ENCODE data around the gene ISL2. TPM values are rescaled to one million over a fixed set of nuclear protein-coding genes. Genes with fewer than 3 reads are reported as not detected.
A peak's percentile ranks its signal among the peaks of the same experiment; 100 is the strongest.
"Not testable (repeated sequence)": the region's sequence is repeated elsewhere in the genome, so short reads cannot be mapped to it uniquely, and the experiment has no call there.

ISL2 gene
- polyA plus RNA-seq = 1 to 10 TPM in 1 of 3 donors, under 1 TPM in 2; 0.07 to 1.7 (median 0.18) TPM

DNA sequence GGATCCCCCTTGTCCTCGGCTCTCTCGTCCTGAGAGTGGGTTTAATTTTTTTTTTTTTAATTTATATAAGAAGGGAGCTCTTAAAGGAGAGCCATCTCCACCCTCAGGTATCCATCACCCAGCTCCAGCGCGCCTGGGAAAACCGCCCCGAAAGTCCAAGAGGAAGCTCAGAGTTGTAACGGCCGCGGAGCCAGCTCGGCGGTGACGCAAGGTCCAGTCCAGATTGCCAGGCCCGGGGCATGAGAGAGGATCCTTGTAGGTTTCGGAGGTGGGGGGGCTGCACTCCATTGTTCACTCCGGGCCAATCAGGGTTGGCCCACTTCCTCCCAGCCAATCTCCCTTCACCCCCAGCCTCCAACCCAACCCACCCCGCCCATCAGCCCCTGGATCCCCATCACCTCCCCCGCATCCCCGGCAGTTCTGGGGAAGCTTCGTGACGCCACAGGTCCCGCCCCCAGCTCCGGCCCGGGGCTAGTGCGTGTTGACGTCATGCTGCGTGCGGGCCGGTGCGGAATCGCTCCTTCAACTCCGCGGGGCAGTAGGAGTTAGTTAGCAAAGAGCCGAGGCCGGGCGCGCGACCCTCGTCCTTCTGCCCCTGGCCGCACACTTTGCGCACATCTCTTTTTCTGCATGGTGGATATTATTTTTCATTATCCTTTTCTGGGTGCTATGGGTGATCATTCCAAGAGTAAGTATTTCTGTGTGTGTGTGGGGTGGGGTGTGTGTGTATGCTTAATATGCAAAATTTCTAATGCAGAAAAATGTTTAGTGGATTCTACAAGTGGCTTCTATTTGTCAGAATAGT, at the start of gene ISL2:
ISL2 (plus strand) TSS at position 520 of the 805 bp plus-strand sequence; CDS start at position 631, 111 bp downstream.
- no peak within 1 kb of the TSS for H3K27ac ChIP-seq (ENCODE audit: low read depth, low read length)
- WGBS, 3 donors = 2 to 9% (median 3%) methylated on average over 34 to 40 of the region's 40 CpGs

DNA sequence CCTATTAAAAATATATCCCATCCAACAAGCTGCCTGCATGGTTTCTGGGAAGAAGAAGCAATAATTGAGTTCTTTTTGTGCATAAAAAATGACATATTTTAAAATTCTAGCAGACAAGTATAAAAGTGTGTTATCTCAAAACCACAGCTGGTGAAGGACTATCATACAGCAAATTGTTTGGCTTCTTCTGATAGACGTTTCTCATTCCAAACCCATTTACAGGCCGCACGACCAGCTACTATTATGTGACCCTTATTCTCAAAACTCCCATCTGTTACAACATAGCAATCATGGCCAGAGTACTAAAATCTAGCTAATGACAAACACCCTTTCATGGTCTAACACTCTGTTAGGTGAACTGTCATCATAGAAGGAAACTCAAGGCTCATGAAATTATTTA, 47.0 kb upstream of the ISL2 start:
- no peak overlapping the region for H3K27ac ChIP-seq (ENCODE audit: low read depth, low read length)
- WGBS, 3 donors = 65 to 78% (median 66%) methylated on average over 3 of the region's 3 CpGs

DNA sequence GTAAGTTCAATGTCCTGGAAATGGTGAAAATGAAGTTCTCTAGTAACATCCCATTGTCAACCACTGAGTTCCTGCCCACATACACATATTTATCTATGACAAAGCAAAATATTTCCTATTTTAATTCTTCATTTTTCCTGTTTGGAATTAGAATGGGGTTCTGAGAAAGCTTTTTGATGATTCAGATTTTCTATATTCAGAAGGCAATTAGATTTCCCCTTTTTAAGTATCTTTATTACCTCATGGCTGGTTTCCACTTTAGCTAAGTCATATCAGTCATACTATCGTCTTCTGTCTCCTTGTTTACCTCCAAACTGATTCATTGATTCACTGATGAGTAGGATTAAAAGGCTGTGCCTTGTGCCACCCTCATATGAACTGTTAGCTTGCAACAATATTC, 43.2 kb upstream of the ISL2 start:
- H3K27ac ChIP-seq (ENCODE audit: low read depth, low read length) = no peak overlapping the region
- WGBS, 3 donors = 21 to 32% (median 28%) methylated on average over 1 of the region's 1 CpG

DNA sequence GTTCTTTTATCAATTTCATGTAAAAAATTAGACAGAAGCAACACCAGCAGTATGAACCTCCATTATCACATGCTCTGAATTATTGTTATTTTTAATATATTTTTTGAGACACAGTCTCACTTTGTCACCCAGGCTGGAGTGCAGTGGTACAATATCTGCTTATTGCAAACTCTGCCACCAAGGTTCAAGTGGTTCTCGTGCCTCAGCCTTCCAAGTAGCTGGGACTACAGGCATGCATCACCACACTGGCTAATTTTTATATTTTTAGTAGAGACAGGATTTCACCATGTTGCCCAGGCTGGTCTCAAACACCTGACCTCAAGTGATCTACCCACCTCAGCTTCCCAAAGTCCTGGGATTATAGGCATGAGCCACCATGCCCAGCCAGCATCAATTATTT, 42.1 kb upstream of the ISL2 start:
- H3K27ac ChIP-seq (ENCODE audit: low read depth, low read length) = not testable (repeated sequence)
- WGBS, 3 donors = 95 to 98% (median 96%) methylated on average over 1 of the region's 1 CpG

DNA sequence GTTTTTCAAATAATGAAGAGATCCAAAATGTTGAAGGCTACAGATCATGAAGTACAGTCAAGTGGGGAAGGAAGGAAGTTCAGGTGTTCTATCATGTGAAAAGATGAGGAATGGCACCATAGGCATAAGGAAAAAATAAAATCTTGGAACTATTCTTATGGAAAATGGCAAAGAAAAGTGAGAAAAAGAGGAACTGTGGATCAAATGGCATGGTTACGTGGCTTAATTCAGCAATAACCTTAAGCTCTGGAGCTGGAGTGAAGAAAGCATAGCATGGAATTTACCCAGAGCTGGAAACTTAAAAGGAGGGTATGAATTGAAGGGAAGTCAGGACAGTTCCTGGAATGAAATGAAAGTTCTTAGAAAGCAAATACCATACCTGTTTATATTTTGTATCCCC, 39.7 kb upstream of the ISL2 start:
- 77 to 97% (median 89%) methylated on average over 1 of the region's 1 CpG for WGBS, 3 donors
- H3K27ac ChIP-seq (ENCODE audit: low read depth, low read length) = no peak overlapping the region

DNA sequence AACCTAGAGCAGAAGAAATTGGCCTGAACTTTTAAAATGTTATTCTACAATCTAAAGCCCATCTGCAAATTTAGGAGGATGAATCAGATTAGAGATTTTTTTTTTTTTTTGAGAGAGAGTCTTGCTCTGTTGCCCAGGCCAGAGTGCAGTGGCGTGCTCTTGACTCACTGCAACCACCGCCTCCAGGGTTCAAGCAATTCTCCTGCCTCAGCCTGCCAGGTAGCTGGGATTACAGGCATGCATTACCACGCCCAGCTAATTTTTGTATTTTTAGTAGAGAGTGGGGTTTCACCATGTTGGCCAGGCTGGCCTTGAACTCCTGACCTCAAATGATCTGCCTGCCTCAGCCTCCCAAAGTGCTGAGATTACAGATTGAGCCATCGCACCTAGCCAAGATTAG, 38.6 kb upstream of the ISL2 start:
- H3K27ac ChIP-seq (ENCODE audit: low read depth, low read length) = not testable (repeated sequence)
- WGBS, 3 donors = 96 to 98% (median 97%) methylated on average over 4 of the region's 4 CpGs

DNA sequence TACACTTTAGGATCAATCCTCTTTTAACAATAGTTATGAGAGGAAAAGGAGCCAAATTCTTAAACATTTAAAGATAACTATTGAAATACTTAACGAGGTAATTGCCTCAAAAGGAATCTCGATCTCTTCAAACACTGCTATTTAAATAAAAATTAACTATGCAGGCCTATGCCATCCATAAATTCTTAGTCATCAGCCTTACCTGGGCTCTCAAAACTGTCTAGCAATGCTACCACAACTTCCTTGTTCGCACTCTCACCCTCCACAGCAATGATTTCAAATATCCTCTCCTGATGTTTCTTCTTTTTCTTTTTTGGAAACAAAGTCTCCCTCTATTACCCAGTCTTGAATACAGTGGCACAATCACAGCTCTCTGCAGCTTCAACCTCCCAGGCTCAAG, 37.6 kb upstream of the ISL2 start:
- no peak overlapping the region for H3K27ac ChIP-seq (ENCODE audit: low read depth, low read length)
- 64 to 79% (median 71%) methylated on average over 3 of the region's 3 CpGs for WGBS, 3 donors

DNA sequence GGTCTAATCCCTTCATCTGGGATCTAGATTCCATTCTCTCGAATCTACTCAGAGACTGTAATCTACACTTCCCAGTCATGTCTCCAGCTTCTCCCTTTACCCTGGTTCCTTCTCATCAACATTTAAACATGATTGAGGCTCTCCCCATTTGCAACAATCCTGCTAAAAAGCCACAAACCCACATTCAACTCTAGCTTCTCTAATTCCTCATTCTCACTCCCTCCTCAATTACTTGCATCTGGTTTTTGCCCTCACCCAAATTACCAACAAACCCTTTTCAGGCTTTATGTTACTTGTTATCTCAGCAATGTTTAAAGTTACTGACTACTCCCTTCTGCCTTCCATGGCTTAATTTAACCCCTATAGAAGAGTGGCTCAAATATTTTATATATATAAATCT, 36.8 kb upstream of the ISL2 start:
- WGBS, 3 donors = 55 to 89% (median 72%) methylated on average over 1 of the region's 1 CpG
- no peak overlapping the region for H3K27ac ChIP-seq (ENCODE audit: low read depth, low read length)

DNA sequence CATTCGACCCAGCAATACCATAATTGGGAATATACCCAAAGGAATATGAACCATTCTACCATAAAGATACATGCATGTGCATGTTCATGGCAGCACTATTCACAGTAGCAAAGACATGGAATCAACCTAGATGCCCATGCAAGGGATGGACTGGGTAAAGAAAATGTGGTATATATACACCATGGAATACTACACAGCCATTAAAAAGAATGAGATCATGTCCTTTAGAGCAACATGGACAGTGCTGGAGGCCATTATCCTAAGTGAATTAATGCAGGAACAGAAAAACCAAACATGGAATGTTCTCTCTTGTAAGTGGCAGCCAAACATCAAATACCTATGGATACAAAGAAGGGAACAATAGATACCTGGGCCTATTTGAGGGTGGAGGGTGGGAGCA, 32.7 kb upstream of the ISL2 start:
- no peak overlapping the region for H3K27ac ChIP-seq (ENCODE audit: low read depth, low read length)
- WGBS, 3 donors = 80 to 98% (median 87%) methylated on average over 1 of the region's 1 CpG

DNA sequence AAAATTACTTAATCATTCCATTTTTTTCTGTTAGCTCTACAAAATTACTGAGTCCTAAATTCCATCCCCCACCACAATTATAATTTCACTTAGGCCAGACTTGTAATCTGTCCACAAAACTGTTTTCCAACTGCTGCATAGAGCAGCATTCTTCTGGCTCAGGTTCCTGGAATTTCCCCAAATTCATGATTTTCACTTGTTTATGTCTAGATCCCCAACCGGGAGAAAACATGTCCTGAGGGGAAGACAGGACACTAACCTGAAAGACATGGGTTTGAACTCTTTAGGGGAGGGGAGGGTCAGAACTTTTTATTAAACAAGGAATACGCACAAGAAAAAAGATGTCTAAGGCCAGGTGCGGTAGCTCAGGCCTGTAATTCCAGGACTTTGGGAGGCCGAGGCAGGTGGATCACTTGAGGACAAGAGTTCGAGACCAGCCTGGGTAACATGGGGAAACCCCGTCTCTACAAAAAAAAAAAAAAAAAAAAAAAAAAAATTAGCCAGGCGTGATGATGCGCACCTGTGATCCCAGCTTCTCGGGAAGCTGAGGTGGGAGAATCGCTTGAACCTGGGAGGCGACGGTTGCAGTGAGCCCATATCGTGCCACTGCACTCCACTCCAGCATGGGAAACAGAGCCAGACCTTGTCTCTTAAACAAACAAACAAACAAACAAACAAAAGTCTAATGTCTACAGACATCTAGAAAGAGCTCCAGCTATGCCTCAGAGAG, 26.8 kb upstream of the ISL2 start:
- no peak overlapping the region for H3K27ac ChIP-seq (ENCODE audit: low read depth, low read length)
- WGBS, 3 donors = 72 to 86% (median 85%) methylated on average over 13 of the region's 13 CpGs

DNA sequence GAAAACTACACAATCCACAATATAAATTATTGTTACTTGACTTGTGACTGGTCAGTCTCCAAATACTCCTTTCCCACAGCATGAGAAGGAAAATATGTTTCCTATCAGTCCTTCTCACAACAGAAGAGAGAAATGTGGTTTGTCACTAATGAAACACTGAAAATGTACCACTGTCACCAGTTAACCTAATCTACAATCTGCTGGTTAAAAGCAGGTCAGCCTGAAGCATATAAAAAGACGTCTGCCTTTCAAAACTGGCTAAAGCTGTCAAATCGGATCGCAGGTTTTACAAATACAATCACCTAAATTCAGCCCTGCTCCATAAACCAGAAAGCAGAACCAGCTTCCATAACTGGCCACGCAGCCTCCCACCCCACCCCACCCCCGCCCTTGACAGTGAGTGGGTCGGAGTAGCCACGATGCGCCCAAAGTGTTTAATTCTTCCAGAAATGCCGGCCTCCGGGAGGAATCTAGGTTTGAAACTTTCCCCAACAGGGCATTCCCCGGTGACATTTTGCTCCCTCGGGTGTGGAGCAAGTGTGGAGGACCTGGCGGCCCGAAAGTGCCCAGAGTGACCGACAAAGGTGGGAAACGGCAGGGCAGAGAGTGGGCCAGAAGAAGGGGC, 26.0 kb upstream of the ISL2 start:
- peak overlapping the region; percentile 9 for H3K27ac ChIP-seq (ENCODE audit: low read depth, low read length)
- 0 to 2% (median 1%) methylated on average over 16 of the region's 16 CpGs for WGBS, 3 donors

DNA sequence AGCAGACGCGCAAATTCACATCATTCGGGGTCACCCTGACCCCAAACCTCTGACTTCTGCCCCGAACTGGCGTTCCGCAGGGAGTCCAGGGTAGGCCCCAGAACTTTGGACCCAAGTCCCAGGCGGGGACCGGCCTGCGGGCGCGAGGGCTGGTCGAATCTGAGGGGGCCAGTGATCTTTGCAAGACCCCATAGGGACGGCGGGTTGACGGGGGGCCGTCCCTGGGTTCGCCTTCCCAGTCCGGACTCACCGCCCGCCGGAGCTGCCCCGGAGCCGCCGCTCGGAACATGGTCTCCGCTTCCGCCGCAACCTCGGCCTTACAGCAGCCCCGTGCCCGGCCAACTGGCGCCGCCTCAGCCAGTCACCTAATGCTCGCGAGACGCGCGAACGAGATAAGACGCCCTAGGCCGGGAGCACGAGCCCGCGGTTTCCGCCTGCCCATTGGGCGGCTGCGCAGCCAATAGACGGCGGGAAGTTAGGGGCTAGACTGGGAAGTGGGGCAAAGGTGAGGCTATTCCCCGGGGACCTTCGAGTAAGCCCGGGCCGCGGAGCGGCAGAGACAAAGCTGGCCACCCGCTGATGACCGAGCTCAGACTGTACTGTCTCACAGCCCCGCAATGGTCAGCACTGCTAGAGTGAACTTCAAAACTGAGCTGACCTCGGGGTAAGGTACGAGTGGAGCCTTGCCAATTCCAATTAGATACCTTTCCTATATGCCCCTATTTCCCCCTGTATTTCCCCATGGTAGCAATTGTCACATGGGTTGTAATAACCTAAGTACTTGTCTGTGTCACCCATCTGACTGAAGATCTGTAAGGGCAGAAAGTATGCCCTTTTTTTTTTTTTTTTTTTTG, 25.2 kb upstream of the ISL2 start, which contains the start of gene ETFA:
ETFA (minus strand) TSS at position 370 of the 854 bp plus-strand sequence; CDS start at position 289, 81 bp downstream.
- H3K27ac ChIP-seq (ENCODE audit: low read depth, low read length) = peak within 1 kb of the TSS; percentile 9
- 0 to 1% (median 1%) methylated on average over 60 of the region's 60 CpGs for WGBS, 3 donors

DNA sequence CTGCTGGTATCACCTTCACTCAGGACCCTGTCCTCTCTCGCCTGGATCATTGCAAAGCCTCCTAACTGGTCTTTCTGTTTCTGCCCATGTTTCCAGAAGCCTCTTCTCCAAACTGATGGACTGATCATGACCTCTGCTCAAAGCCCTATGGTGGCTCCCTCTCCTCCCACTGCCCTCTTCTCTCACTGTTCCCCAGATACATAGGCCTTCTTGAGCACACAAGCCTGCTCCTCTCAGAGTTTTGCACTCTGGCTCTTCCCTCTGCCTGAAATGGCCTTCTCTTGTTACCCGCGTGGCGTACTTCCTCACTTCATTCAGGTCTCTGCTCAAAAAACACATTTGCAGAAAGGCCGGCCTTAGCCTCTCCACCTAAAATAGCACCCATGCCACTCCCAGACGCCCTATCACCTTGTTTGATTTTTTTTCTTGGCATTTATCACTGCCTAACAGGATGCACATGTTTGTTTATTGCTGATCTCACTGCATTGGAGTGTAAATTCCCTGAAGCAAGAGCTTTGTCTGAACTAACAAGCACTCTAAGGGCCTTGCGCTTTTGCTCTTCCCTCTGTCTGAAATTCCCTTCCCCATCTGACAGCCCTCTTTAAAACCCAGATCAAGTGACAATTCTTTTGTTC, 23.9 kb upstream of the ISL2 start:
- 68 to 81% (median 73%) methylated on average over 7 of the region's 7 CpGs for WGBS, 3 donors
- no peak overlapping the region for H3K27ac ChIP-seq (ENCODE audit: low read depth, low read length)

DNA sequence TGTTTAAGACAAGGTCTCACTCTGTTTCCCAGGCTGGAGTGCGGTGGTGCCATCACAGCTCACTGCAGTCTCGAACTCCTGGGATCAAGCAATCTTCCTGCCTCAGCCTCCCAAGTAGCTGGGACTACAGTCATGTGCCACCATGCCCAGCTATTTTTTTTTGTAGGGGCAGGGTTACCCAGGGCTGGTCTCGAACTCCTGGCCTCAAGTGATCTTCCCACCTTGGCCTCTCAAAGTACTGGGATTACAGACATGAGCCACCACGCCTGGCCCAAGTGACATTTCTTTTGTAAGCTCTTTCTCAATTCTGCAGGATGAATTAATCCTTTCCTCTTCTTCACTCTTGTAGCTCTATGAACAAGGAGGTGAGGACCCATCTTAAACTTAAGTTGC, 23.4 kb upstream of the ISL2 start:
- 91 to 96% (median 91%) methylated on average over 4 of the region's 4 CpGs for WGBS, 3 donors
- H3K27ac ChIP-seq (ENCODE audit: low read depth, low read length) = not testable (repeated sequence)

DNA sequence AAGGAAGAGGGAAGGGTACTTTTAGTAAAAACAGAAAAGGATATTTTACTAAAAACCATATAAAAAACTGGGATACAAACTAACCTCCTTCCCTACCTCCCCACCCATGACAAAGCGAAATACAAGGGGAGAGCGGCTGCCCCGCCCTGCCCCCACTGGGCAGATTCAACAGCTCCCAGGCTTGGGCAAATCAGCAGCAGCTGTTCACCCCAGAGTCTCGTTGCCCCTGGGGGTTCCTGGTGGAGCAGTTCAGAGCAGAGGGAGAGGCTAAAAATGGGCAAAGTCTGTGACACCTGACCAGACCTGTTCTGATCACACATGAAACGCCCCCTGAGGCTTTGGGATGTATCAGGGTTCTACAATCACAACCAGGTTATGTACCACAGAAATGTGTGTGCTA, 22.8 kb upstream of the ISL2 start:
- WGBS, 3 donors = 69 to 79% (median 78%) methylated on average over 5 of the region's 5 CpGs
- H3K27ac ChIP-seq (ENCODE audit: low read depth, low read length) = no peak overlapping the region

DNA sequence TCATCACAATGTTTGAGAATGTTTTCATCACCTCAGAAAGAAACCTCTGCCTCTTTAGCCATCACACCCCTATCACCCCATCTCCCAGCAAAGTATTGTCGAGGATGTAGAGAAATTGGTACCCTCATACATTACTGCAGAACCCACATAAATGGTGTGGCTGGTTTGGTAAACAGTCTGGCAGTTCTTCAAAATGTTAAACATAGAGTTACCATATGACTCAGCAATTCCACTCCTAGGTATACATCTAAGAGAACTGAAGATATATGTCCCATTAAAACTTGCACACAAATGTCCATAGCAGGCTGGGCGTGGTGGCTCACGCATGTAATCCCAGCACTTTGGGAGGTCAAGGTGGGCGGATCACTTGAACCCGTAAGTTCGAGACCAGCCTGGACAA, 16.6 kb upstream of the ISL2 start:
- WGBS, 3 donors = 88 to 91% (median 89%) methylated on average over 6 of the region's 6 CpGs
- H3K27ac ChIP-seq (ENCODE audit: low read depth, low read length) = no peak overlapping the region

DNA sequence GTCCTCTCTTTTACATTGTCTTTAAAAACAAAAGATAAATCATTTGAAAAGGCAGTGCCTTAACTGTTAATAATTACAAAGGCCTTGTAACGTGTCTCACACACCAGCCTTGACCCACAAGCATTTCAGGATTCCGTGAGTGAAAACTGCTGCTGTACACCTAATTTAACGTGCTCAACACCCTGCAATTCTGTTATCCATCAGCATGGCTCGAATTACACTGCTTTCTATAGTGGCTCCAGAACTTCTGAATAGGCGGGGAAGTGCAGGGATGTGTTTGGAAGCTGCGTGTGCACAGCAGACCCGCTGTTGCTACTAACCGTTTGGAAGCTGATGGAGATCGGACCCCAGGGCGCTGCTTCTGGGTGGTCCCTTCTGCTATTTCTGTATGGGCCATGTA, 15.4 kb upstream of the ISL2 start:
- no peak overlapping the region for H3K27ac ChIP-seq (ENCODE audit: low read depth, low read length)
- WGBS, 3 donors = 64 to 73% (median 67%) methylated on average over 10 of the region's 10 CpGs

DNA sequence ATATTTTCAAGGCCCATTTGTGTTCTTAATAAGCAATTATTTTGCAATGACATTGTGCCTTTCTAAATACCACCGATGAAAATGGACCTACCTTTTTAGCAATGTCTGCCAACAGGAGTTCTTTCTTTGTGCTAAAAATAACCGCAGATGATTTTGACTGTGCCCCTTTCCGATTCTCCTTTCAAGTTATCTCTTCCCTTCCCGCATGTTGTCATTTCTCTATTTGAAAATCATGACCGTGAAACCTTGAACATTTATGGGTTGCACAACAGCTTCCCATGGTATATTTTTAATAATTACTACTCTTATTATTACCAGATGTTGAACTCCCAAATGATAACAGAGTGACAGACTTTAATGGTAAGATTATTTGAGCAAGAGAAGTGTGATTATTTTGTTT, 15.0 kb upstream of the ISL2 start:
- WGBS, 3 donors = 34 to 74% (median 72%) methylated on average over 5 of the region's 5 CpGs
- H3K27ac ChIP-seq (ENCODE audit: low read depth, low read length) = no peak overlapping the region
